K562 (cell line): ENCODE data around the gene TMEM187. TPM values are rescaled to one million over a fixed set of nuclear protein-coding genes. Genes with fewer than 3 reads are reported as not detected.

Experiments used
- ASH1L ChIP-seq: fragments of 450-650 bp; IDR thresholded peaks from 2 replicates; pipeline ENCODE4 v1.6.1; 2018; ENCODE audit warnings: borderline replicate concordance, mild to moderate bottlenecking, low read depth; ENCODE audit not compliant: partially characterized antibody
- DPF2 ChIP-seq: fragments of 450-650 bp; IDR thresholded peaks from 2 replicates; pipeline ENCODE4 v1.6.1; 2016
- EGR1 ChIP-seq: fragments of 450-650 bp; conservative IDR thresholded peaks from 2 replicates; pipeline ENCODE4 v1.6.1; 2017; ENCODE audit warnings: mild to moderate bottlenecking
- ELF1 ChIP-seq: fragments of 200-800 bp; sonication (Bioruptor generic); IDR thresholded peaks from 2 replicates; pipeline ENCODE4 v1.6.1; 2016; ENCODE audit warnings: missing genetic modification characterization, missing compliant biosample characterization
- GABPA ChIP-seq: fragments of 200-800 bp; sonication (Bioruptor generic); conservative IDR thresholded peaks from 2 replicates; pipeline ENCODE4 v1.6.1; 2016; ENCODE audit warnings: low read depth, missing genetic modification characterization, missing compliant biosample characterization
- GABPB1 ChIP-seq: sonication (generic); formaldehyde crosslinking; IDR thresholded peaks from 2 replicates; pipeline ENCODE4 v1.8.0; 2022; ENCODE audit warnings: mild to moderate bottlenecking, missing genetic modification reagents
- GMEB1 ChIP-seq: fragments of 250-450 bp; sonication (Bioruptor Pico); IDR thresholded peaks from 2 replicates; pipeline ENCODE4 v1.4.0; 2020; ENCODE audit warnings: mild to moderate bottlenecking
- HDAC2 ChIP-seq: fragments of 450-650 bp; IDR thresholded peaks from 2 replicates; pipeline ENCODE4 v1.6.1; 2016; ENCODE audit warnings: mild to moderate bottlenecking
- IRF9 ChIP-seq: fragments of 450-650 bp; IDR thresholded peaks from 2 replicates; pipeline ENCODE4 v1.6.1; 2016; ENCODE audit warnings: missing biosample characterization, missing genetic modification characterization
- L3MBTL2 ChIP-seq: fragments of 450-650 bp; IDR thresholded peaks from 2 replicates; pipeline ENCODE4 v1.6.1; 2016; ENCODE audit warnings: mild to moderate bottlenecking, moderate library complexity
- MCM5 ChIP-seq: fragments of 450-650 bp; IDR thresholded peaks from 2 replicates; pipeline ENCODE4 v1.6.1; 2016; ENCODE audit warnings: low read depth
- MITF ChIP-seq: IDR thresholded peaks from 2 replicates; pipeline ENCODE4 v1.6.1; 2014; ENCODE audit warnings: antibody characterized with exemption
- NFRKB ChIP-seq: fragments of 450-650 bp; IDR thresholded peaks from 2 replicates; pipeline ENCODE4 v1.6.1; 2016; ENCODE audit warnings: low read depth
- NRF1 ChIP-seq, 2 experiments: fragments of 450-650 bp; IDR thresholded peaks in 1 of 2; conservative IDR thresholded peaks in 1 of 2; 2 replicates each; pipeline ENCODE4 v1.6.1; 2014; ENCODE audit warnings: mild to moderate bottlenecking in 2 of 2
- PHF8 ChIP-seq: fragments of 200-600 bp; sonication (generic); IDR thresholded peaks from 2 replicates; pipeline ENCODE4 v1.6.1; 2012; ENCODE audit warnings: mixed run types, mild to moderate bottlenecking, inconsistent platforms, low read length, moderate library complexity, borderline replicate concordance
- SIN3B ChIP-seq: fragments of 450-650 bp; IDR thresholded peaks from 2 replicates; pipeline ENCODE4 v1.6.1; 2017; ENCODE audit warnings: low read depth, mild to moderate bottlenecking, moderate library complexity
- SREBF1 ChIP-seq: fragments of 150-350 bp; IDR thresholded peaks from 2 replicates; pipeline ENCODE4 v1.6.1; 2014; ENCODE audit warnings: antibody characterized with exemption, low read depth, low read length, borderline replicate concordance
- ZBTB34 ChIP-seq: fragments of 250-450 bp; sonication (Bioruptor Pico); IDR thresholded peaks from 2 replicates; pipeline ENCODE4 v1.8.0; 2021; ENCODE audit warnings: mild to moderate bottlenecking, moderate library complexity
- ZNF561 ChIP-seq: fragments of 450-650 bp; formaldehyde crosslinking; conservative IDR thresholded peaks from 2 replicates; pipeline ENCODE4 v1.4.0; 2020; ENCODE audit warnings: mild to moderate bottlenecking, moderate library complexity
- polyA plus RNA-seq, 8 experiments: library from polyadenylated mRNA; depleted of rRNA in 4 of 8; stranded (reverse) in 5 of 8; unstranded in 3 of 8; fragments of >200 nt; fragmentation: Nextera tagmentation in 2 of 8; fragmentation: Illumina TruSeq in 1 of 8; extraction: Ambion mirVana in 2 of 8; extraction: Trizol in 1 of 8; gene quantifications; 2 replicates each; pipeline versions ENCODE4 v1.2.1 to v1.2.3, GENCODE V29; 2011 to 2014; ENCODE audit warnings: inconsistent platforms in 1 of 8, missing spikeins in 1 of 8
- total RNA-seq, 7 experiments: library from RNA; depleted of rRNA in 6 of 7; stranded (reverse); fragments of >200 nt in 6 of 7; fragmentation: Illumina TruSeq in 2 of 7; extraction: Trizol in 2 of 7; gene quantifications; 2 replicates each; pipeline versions ENCODE4 v1.2.1 to v1.2.3, GENCODE V29; 2011 to 2021; ENCODE audit warnings: low replicate concordance in 1 of 7

Gene TMEM187
- total and polyA plus RNA-seq, 9 of the 15 experiments (the other 6 are each of a cell fraction or from before 2014, with no cell fraction given), result 0.13 to 6.4 (median 1.6) TPM

GRCh38 chrX:153927922-153928760, 44.4 kb upstream of the TMEM187 start (continued):
- TF ChIP-seq ZBTB34 (CRISPR knock-in tag) (no peak), SREBF1 (no peak), GMEB1 (CRISPR knock-in tag) (peak; percentile 82), MCM5 (no peak), GABPB1 (CRISPR knock-in tag) (peak; percentile 87; the same call in 1 of the 2 replicates), IRF9 (tag) (no peak), EGR1 (peak; percentile 65), ASH1L (no peak), PHF8 (peak; percentile 64; the same call in 1 of the 2 replicates), DPF2 (0 out of 2 replicates have a peak, but pooled peaks have one; percentile 25), L3MBTL2 (peak; percentile 68), GABPA (peak; percentile 91), ELF1 (peak; percentile 89), HDAC2 (no peak), MITF (peak; percentile 32; the same call in 1 of the 2 replicates), NRF1 (conservative IDR thresholded peaks at IDR 0.05 in 1 of 2, IDR thresholded peaks at IDR 0.05 in 1 of 2) (peak; percentile 97), ZNF561 (no peak), SIN3B (0 out of 2 replicates have a peak, but pooled peaks have one; percentile 21), NFRKB (no peak)
